GM10266 (cell line): Measurements from ENCODE around the gene AIMP2.

Experiments used
- DNase-seq: peaks from one replicate; pipeline ENCODE4 v3.0.0; 2012; ENCODE audit errors: extremely low spot score
- TF ChIP-seq, protein P1 (sequence below): IDR thresholded peaks from 2 replicates; pipeline ENCODE4 v1.5.1; 2012; ENCODE audit warnings: mild to moderate bottlenecking, low read depth; ENCODE audit not compliant: control insufficient read depth, insufficient read depth; ENCODE audit errors: missing control alignments

Gene AIMP2

DNA sequence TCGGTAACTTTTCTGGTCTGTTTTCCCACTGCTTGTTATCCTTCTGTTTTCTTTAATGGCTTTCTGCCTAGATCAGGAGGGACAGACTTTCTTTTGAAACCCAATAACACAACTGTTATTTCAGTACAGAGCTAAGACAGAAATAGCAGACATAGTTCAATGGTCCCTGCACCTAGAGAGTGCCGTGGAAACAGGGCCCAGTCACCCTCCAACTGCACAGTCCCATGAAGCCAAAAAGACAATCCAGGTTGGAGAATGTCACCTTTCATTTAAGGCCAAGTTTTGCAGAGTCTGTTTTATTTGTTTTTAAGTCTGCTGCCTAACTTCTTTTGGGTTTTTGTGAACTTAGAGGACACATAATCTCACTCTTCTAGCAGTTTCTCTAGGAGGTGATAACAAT is 2.5 kb downstream of the AIMP2 start:
- no peak for DNase-seq
- TF ChIP-seq, protein P1, sequence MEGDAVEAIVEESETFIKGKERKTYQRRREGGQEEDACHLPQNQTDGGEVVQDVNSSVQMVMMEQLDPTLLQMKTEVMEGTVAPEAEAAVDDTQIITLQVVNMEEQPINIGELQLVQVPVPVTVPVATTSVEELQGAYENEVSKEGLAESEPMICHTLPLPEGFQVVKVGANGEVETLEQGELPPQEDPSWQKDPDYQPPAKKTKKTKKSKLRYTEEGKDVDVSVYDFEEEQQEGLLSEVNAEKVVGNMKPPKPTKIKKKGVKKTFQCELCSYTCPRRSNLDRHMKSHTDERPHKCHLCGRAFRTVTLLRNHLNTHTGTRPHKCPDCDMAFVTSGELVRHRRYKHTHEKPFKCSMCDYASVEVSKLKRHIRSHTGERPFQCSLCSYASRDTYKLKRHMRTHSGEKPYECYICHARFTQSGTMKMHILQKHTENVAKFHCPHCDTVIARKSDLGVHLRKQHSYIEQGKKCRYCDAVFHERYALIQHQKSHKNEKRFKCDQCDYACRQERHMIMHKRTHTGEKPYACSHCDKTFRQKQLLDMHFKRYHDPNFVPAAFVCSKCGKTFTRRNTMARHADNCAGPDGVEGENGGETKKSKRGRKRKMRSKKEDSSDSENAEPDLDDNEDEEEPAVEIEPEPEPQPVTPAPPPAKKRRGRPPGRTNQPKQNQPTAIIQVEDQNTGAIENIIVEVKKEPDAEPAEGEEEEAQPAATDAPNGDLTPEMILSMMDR = no peak

DNA sequence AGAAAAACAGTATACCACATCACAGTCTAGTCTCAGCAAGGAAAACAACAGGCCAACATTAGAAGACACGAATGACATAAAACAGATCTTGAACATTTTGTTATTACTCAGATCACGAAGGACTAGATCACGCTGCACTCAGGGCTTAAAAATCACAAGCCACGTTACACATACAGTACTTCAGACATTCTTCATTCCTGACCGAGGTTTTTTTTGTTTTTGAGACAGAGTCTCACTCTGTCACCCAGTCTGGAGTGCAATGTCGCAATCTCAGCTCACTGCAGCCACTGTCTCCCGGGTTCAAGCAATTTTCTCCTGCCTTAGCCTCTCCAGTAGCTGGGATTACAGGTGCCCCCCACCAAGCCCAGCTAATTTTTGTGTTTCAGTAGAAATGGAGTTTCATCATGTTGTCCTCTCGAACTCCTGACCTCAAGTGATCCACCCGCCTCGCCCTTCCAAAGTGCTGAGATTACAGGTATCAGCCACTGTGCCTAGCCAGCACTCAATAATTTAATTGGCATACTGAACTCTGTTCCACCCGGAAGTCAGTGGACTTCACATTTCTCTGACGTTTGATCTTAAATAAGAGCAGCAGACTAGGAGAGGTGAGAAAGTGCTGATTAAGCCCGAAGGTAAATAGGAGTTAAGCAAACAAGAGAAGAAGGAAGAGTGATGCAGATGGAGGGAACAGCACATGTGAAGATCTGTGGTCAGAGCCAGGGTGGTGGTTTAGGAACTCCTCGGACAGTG is 3.5 kb downstream of the AIMP2 start:
- DNase-seq = no peak
- TF ChIP-seq, protein P1 = no peak

DNA sequence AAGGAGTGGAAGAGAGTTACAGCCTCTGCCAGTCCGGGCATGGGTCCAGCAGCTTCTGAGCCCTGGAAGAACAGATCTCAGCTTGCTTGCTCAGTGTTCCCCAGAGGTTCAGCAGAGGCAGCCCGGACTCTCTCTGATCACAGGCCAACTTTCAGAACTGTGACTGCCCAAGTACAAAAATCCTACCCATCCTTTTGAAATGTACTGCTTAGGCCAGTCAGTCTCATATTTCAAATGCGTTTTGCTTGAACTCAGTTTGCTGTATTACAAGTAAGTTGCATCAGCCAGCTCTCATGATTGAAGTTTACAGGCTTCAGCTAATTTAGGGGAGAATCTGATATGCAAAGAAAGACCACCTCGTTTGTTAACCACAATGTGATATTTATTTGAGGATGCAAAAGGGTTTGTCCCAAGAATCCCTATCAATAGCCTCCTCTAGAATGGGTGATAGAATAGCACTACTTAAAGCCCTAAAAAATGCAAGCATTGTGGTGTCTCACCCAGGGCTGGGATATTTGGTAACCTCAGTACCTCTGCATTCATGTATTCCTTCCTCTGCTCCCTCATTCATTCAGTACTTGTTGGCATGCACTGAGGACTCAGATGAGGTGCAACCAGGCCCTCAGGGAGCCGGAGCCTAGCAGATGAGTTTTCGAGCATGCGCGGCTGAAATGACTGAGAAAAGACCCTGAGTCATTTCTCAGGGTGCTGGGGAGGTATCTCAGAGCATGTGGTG is 7.0 kb downstream of the AIMP2 start:
- no peak for DNase-seq

DNA sequence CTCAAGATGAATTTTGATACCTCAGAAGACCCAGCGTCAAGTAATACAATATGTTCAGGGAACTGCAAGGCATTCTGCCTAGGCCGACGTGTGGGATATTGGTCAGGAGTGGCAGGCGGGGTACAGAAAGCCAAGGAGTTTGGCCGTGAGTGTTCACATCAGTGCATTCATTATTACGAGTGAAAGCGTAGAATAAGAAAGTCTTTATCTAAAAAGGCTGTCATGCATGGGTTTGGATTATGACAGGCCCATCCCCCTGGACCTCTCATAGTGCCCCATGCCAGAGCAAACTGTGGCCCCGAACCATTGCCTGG is 7.5 kb downstream of the AIMP2 start:
- no peak for DNase-seq
- TF ChIP-seq, protein P1 = no peak

More for the DNA sequence above, 7.0 kb downstream of the AIMP2 start:
- TF ChIP-seq, protein P1 = no peak

DNA sequence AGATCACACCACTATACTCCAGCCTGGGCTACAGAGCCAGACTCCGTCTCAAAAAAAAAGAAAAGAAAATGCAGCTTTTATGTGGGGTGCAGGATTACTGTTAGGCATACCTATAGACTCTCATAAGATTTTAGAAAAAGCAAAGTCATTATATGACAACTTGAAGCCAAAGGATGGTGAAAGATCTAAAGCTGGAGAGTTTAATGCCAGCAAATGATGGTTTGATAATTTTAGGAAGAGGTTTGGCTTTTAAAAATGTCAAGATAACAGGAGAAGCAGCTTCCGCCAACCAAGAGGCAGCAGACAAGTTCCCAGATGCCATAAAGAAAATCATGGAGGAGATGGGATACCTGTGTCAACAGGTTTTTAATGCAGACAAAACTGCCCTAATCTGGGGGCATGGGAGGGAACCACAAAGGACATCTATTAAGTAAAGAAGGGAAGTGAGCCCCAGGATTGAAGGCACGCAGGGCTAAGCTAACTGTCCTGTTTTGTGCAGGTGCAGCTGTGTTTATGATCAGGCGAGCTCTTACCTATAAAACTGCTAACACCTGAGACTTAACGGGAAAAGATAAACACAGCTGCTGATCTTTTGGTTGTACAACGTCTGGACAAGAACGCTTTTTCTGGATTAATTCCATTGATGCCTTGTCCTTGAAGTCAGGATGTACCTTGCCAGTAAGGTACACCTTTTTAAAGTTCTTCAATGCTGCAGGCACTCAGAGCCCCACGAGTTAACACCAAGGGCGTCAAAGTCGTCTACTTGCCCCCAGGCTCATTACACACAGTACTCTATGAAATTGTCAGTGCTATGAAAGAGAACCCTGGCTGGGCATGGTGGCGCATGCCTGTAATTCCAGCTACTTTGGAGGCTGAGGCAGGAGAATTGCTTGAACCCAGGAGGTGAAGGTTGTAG is 11.6 kb downstream of the AIMP2 start:
- DNase-seq = no peak
- TF ChIP-seq, protein P1 = no peak

DNA sequence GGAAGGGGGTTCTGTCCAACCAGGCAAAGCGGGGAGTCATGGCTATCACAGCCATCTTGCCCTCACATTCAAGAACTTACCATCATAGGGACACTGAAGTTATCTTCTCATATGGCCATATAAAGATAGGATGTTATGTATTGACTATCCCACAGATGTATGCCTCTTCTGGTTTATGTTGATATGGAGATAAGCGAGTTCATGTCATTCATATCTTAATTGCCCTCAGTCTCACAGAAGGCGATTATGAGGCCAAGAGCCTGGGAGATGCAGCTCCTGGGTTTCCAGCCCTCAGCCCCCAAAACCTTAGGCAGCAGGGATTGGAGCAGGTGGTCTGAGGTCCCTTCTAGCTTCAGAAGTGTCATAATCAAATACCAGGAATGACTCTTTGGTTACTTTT is 13.6 kb downstream of the AIMP2 start:
- TF ChIP-seq, protein P1 = no peak
- DNase-seq = no peak
